ENCODE data around the gene NTM.
A peak's percentile ranks its signal among the peaks of the same experiment; 100 is the strongest.

The NTM gene

GRCh38 chr11:131510662-131511061 lies 140.2 kb downstream of the NTM start:
- DNase-seq = no peak

GRCh38 chr11:131511794-131512193 lies 141.4 kb downstream of the NTM start:
- peak; percentile 36 for DNase-seq

- DNase-seq = no peak
Observed at GRCh38 chr11:131512228-131512627, 141.8 kb downstream of the NTM start.

DNA sequence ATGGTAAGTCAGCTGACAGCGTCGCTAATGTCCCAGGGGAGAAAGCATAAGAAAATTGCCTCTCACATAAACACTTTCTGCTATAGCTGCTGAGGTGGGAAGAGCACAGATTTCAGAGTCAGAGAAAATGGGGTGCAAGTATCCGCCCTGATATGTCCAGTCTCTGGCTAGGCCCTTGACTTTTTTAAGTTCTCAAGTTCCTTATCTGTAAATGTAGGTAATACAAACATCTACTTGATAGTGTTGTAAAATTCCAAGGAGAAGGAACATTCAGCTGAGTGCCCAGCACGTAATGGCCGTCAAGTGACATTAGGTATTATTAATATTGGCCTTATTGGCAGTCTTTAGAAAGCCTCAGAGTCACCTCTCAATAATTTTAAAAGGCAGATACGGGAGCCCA lies 143.6 kb downstream of the NTM start:
- DNase-seq = no peak

- no peak for DNase-seq
Observed at GRCh38 chr11:131518305-131518838, 148.0 kb downstream of the NTM start.

DNA sequence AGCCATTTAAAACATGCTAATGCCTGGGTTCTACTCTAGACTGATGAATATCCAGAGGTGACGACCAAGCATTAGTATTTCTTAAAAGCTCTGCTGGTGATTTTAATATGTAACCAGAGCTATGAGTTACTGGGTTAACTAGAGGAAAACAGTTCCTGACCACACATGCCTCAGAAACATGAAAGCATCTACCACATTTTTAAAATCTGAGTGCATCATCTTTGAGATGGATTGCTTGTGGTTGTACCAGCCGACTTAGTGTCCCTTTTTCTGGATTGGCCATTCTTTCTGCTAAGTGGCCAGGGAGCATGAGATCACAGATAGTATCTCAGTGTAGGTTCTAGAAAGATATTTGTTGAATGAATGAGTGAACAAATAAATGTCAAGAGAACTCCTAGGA lies 152.4 kb downstream of the NTM start:
- DNase-seq = no peak

- DNase-seq = no peak
Observed at GRCh38 chr11:131530407-131530806, 160.0 kb downstream of the NTM start.

GRCh38 chr11:131533149-131533548 lies 162.7 kb downstream of the NTM start:
- no peak for DNase-seq

- no peak for DNase-seq
Observed at GRCh38 chr11:131533998-131534397, 163.6 kb downstream of the NTM start.

GRCh38 chr11:131534611-131535010 lies 164.2 kb downstream of the NTM start:
- DNase-seq = no peak

- no peak for DNase-seq
Observed at GRCh38 chr11:131536159-131536558, 165.7 kb downstream of the NTM start.

- no peak for DNase-seq
Observed at GRCh38 chr11:131537196-131537595, 166.8 kb downstream of the NTM start.

DNA sequence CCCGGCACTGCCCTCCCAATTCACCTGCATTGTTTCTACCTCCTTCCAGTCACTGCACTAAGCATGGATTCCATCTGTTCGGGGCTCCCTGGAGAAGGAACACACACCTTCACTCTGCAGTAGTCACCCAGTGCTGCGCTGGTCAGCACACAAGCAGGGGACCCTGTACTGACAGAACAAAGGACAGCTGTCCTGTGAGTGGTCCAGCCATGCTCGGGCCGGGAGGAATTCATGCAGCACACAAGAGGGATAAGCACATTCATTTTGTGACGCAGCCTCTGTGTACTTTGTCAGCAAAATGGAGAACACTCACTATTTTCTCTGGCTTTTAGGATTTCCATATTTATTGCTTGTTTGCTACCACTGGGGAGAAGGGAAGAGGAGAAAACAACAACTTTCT lies 167.3 kb downstream of the NTM start:
- DNase-seq = no peak

DNA sequence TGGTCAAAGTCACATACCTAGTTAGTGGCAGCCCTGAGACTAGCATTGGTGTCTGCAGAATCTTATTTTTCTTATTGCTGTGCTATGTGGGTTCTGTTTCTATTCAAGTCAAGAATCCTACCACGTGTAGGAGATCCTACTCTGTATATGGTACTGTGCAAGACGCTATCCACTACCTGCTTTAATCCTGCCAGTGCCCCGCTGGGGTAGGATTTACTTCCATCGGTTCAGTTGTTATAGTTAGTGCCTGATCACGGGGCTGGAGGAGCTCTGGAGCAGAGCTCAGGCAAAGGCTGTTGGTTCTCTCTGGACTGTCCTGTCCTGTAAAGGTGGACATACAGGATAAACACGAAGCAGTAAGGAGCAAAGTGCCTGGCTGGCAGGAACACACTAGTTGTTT lies 167.9 kb downstream of the NTM start:
- no peak for DNase-seq

DNA sequence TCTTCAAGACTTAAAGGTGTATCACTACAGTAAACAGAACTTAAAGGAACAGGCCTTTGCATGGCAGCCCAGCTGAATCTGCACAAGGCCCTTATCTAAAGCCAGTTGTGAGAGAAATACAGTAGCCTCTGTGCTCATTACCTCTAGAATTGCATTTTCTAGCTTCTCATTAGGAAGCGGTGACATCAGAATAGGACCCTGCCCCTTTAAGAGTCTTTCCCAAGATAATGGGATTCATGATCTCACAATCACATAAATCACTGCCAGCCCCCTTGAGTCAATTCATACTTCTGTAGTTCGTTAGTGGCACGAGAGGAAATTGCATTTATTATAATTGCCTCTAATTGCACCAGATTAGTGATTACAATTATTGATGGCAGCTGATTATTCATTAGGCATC lies 170.3 kb downstream of the NTM start:
- no peak for DNase-seq

DNA sequence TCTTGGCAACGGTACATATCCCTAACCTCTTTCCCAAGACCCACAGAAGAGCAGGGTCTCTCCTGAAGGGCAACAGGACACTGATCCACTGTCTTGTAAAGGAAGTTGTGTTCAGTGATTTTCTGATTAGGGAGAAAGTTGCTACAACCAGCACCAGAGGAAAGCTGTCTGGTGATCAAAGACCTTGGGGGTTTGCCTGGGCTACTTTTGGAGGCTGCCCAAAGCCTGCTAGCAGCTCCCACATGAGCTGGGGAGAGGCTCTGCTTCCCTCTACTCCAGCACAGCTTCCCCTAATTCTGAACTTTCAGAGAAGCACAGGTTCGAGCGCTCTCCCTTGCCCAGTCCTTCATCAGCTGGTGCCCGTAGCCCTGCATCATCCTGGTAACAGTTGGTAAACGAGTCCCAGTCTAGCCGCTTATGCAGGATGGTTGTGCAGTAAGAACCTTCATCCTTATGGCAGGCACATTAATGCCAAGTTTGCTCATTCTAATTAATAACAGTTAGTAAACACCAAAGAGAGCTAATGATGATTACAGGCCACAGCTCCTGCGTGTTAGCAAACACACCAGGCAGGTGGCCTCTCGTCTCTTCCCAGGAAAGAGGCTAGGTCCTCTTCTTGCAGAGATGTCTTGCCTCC lies 173.1 kb downstream of the NTM start:
- DNase-seq = no peak

GRCh38 chr11:131544591-131544990 lies 174.2 kb downstream of the NTM start:
- DNase-seq = no peak

DNA sequence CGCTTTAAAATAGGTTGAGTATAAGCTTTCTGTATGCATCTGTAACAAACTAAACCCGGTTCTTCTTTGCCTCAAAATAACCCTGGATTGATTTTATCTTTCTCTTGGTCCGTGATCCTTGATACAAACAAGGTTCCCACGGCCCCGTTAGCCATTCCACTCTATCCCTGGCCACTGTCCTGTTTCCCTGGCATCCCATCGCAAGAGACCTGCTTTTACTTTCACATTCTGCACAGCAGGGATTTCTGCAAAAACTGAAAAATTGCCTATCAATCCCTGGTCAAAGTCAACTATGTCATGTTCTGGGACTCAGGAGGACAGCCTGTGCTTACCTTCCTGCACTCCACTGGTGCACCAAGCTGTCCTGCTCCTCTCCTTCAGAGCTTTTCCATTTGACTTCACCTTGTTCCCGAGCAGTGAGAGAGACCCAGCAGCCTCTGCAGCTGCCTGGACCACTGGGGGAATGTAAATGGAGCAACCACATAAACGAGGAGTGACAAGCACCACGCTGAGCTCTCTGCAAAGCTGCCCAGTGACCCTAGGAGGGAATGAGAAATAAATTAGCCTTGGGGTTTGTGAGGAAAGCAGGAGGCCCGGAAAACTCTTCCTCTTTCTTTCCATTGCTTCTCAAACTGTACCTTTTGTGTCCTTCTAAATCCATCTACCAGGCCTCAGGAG lies 175.9 kb downstream of the NTM start:
- no peak for DNase-seq

DNA sequence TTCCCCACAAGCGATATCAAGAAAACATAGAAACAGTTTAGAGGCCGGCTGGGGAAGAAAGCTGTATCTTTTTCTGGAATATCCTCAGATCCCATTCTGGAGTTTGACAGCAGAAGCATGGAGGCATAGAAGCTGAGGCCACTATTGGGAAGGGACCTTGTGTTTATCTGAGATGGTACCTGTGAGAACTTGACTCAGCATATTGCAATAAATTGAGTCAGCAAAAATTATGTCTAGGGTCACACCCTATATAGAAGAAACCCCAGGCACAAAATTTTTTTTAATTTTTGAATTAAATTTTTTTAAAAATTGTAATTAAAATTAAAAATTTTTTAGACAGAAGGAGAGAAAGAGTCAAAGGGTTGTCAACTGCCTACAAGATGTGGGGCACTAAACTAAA lies 178.7 kb downstream of the NTM start:
- no peak for DNase-seq

DNA sequence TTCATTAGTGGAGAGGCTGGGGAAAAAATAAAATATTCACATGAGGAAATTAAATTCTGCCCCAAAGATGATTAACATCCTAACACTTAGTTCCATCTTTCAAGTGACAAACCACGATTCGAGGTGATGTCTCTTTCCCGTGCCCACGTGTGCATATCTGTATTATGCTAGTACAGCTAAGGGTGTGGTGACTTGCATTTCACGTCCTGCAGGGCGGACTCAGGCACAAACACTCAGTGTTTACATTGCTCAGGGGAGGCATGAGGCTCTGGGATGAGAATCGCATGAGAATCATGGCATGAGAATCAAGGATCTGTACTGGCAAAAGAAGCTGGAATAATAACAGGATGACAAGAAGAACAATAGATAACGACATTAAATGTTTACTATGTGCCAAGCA lies 179.4 kb downstream of the NTM start:
- DNase-seq = no peak

DNA sequence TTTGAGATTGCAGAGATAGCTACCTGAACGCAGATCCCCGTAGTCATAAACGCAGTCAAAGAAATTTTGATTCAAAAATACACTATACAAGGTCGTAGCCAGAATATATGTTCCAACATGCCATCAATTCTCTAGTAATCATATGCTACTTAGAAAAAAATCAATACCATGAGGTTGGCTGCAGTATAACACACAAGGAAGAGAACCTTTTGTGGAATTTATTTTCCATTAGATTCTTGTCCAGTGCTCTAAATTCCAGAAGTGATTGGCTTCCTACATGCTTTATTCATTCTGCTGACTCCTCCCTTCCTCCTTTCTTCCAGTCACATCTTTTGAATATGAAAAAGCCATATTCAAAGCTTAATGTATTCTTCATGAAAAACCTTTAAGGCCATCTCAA lies 189.9 kb downstream of the NTM start:
- no peak for DNase-seq

DNA sequence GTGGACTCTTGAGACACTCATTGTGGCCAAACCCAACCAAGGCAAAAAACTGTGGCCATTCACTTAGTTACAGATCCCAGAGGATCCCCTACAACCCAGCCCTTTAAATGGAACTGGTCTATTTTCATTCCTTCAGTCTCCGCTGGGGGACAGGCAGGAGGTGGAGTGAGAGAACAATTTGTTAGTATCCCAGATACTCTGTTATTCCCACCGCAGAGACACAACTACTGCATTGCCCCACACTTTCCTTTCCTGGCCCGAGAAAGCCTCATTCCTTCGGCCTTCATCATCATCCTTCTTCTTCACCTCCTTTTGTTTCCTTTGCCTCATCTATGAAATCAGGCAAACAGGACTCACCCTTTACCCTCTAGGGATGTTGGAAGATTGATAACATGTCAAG lies 191.1 kb downstream of the NTM start:
- no peak for DNase-seq

GRCh38 chr11:131561972-131562371 lies 191.6 kb downstream of the NTM start:
- DNase-seq = no peak

- no peak for DNase-seq
Observed at GRCh38 chr11:131568318-131568717, 197.9 kb downstream of the NTM start.

DNA sequence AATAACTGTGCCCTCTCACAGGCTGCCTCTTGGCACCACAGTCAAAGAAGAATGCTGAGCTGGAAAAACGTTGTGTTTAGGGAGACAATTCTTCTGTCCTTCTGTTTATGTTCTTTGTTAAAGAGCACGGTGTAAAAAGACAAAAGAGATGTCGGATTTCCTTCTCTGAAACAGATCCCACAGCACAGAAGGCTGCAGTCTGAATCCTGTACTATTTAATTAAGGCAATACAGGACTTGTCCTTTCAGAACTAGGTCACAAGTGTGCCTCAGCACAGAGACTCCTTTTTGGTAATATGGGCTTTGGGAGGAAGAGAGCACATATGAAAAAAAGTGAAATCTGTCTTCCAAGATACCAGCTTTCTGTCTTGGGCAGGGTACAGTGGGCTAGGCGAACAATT lies 201.2 kb downstream of the NTM start:
- DNase-seq = no peak
